ENCODE results near the gene LONP2. TPM values are rescaled to one million over a fixed set of nuclear protein-coding genes. Genes with fewer than 3 reads are reported as not detected.

The LONP2 gene
- total RNA-seq, 2 experiments from 2014 or later: 77.2 to 81.0 TPM

DNA sequence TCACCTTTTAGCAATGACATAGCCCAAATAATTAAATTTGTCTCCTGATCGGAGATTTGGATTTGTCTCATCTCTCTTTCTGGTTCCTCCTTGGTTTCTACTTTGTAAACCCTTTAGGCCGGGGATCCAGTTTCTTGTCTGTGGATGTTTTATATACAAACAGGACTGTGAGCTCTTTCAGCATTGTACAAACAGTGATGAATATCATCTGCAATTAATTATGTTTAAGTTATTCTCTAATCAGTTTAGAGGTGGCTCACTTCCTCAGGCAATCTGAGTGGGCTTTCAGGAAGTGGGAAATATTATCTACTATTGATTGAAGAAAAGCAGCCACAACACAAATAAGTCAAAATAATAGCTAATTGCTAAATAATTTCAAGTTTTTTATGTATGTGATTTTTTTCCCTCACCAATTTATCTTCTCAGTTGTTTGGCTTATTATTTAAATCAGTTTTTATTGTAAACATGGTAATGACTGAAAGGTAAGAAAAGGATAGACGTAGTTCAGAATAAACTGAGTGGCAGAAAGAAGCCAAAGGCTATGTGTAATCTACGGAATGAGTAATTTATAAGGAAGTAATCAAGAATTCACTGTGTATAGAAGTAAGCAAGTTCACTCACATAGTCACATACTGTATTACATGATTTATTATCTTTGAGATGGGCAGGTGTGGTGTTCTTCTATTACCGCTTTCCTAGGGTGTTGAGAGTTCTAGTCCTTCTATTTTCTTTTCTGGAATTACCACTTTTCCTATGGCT lies 6.6 kb downstream of the LONP2 start:
- ChIA-PET CTCF (interaction anchor here (1.6 kb wide), 1 partner anchor 18 kb away, joined by 3 read pairs; no protein-coding TSS in a partner anchor), POLR2A (no interaction called here)
- H3K9me3 ChIP-seq (ENCODE audit: control insufficient read depth in 1 of 2, insufficient read depth in 1 of 2, low read length in 2 of 2): no peaks in the 10 kb centered on the region
- H3K36me3 ChIP-seq (ENCODE audit: insufficient read depth, low read length): peaks cover 33% of the 10 kb centered on the region
- intact Hi-C loops (cut with DNase I, micrococcal nuclease): no loop called here
- H3K27me3 ChIP-seq (ENCODE audit: control insufficient read depth in 1 of 2, insufficient read depth in 2 of 2, low read length in 2 of 2): no peaks in the 10 kb centered on the region
- ATAC-seq (ENCODE audit: poor library complexity) (no peak), DNase-seq (no peak)
- H3K4me3 Mint-ChIP-seq: no peak overlapping the region
- no peak overlapping the region for H3K27ac ChIP-seq (ENCODE audit: low read depth in 1 of 2, low read length in 2 of 2)
- no peaks in the 10 kb centered on the region for H3K9me3 Mint-ChIP-seq
- no peaks in the 10 kb centered on the region for H3K27me3 Mint-ChIP-seq
- TF ChIP-seq, protein P1, sequence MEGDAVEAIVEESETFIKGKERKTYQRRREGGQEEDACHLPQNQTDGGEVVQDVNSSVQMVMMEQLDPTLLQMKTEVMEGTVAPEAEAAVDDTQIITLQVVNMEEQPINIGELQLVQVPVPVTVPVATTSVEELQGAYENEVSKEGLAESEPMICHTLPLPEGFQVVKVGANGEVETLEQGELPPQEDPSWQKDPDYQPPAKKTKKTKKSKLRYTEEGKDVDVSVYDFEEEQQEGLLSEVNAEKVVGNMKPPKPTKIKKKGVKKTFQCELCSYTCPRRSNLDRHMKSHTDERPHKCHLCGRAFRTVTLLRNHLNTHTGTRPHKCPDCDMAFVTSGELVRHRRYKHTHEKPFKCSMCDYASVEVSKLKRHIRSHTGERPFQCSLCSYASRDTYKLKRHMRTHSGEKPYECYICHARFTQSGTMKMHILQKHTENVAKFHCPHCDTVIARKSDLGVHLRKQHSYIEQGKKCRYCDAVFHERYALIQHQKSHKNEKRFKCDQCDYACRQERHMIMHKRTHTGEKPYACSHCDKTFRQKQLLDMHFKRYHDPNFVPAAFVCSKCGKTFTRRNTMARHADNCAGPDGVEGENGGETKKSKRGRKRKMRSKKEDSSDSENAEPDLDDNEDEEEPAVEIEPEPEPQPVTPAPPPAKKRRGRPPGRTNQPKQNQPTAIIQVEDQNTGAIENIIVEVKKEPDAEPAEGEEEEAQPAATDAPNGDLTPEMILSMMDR (IDR thresholded peaks at IDR 0.05): no peak
- peaks cover 79% of the 10 kb centered on the region for H3K4me1 Mint-ChIP-seq (ENCODE audit: low read depth)
- H3K27ac Mint-ChIP-seq: no peak overlapping the region
- H3K36me3 Mint-ChIP-seq (ENCODE audit: low read depth): peaks cover 59% of the 10 kb centered on the region
- H3K4me3 ChIP-seq (ENCODE audit: low read length): no peak overlapping the region
- peaks cover 27% of the 10 kb centered on the region for H3K4me1 ChIP-seq (ENCODE audit: insufficient read depth, low read length)

DNA sequence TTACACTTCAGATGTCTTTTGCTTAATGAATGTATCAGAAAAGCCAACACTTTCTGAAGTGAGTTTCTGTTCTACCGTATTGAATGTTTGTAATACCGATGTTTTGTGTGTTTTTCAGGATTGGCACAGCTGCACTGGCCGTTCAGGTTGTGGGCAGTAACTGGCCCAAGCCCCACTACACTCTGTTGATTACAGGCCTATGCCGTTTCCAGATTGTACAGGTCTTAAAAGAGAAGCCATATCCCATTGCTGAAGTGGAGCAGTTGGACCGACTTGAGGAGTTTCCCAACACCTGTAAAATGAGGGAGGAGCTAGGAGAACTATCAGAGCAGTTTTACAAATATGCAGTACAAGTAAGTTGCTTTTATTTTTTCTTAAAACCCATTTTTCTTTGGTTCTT lies 7.9 kb downstream of the LONP2 start:
- Histone ChIP-seq H3K9me3 (ENCODE audit: control insufficient read depth in 1 of 2, insufficient read depth in 1 of 2, low read length in 2 of 2) (no peaks in the 10 kb centered on the region), H3K27ac (ENCODE audit: low read depth in 1 of 2, low read length in 2 of 2) (no peak overlapping the region), H3K4me1 (ENCODE audit: insufficient read depth, low read length) (peaks cover 16% of the 10 kb centered on the region), H3K36me3 (ENCODE audit: insufficient read depth, low read length) (peaks cover 42% of the 10 kb centered on the region), H3K27me3 (ENCODE audit: control insufficient read depth in 1 of 2, insufficient read depth in 2 of 2, low read length in 2 of 2) (no peaks in the 10 kb centered on the region), H3K4me3 (ENCODE audit: low read length) (no peak overlapping the region)
- ChIA-PET POLR2A (interaction anchor here (1.2 kb wide), 1 partner anchor 9 kb away, joined by 3 read pairs; no protein-coding TSS in a partner anchor), CTCF (interaction anchor here (0.6 to 1.6 kb wide), 3 partner anchors 11 to 1464 kb away, joined by 3 to 5 read pairs (median 3); no protein-coding TSS in a partner anchor)
- ATAC-seq (ENCODE audit: poor library complexity): no peak
- H3K27ac Mint-ChIP-seq: no peak overlapping the region
- no peak for DNase-seq
- peaks cover 66% of the 10 kb centered on the region for H3K4me1 Mint-ChIP-seq (ENCODE audit: low read depth)
- H3K27me3 Mint-ChIP-seq: no peaks in the 10 kb centered on the region
- H3K36me3 Mint-ChIP-seq (ENCODE audit: low read depth): peaks cover 64% of the 10 kb centered on the region
- no peak overlapping the region for H3K4me3 Mint-ChIP-seq
- intact Hi-C loops (cut with DNase I, micrococcal nuclease): no loop called here
- TF ChIP-seq, protein P1 (IDR thresholded peaks at IDR 0.05): no peak
- no peaks in the 10 kb centered on the region for H3K9me3 Mint-ChIP-seq

DNA sequence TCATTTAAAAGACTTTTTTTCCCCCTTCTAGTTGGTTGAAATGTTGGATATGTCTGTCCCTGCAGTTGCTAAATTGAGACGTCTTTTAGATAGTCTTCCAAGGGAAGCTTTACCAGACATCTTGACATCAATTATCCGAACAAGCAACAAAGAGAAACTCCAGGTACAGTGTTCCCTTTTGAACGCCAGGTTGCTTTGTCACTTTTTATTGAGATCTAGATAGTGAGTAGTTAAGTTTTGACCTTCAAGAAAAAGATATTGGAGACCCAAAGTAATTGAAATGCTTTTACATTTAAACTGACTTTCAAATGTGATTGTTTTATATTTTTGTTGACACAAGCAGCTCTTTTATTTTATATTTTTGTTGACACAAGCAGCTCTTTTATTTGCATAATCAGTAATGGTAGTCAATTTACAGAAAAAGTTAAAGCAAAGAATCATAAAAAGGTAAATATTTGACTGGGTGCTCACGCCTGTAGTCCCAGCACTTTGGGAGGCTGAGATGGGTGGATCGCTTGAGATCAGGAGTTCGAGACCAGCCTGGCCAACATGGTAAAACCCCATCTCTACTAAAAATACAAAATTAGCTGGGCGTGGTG lies 12.6 kb downstream of the LONP2 start:
- ChIA-PET CTCF (no interaction called here), POLR2A (no interaction called here)
- no peaks in the 10 kb centered on the region for H3K27me3 ChIP-seq (ENCODE audit: control insufficient read depth in 1 of 2, insufficient read depth in 2 of 2, low read length in 2 of 2)
- H3K27ac Mint-ChIP-seq: no peak overlapping the region
- no peaks in the 10 kb centered on the region for H3K9me3 ChIP-seq (ENCODE audit: control insufficient read depth in 1 of 2, insufficient read depth in 1 of 2, low read length in 2 of 2)
- H3K36me3 Mint-ChIP-seq (ENCODE audit: low read depth): peaks cover 91% of the 10 kb centered on the region
- intact Hi-C loops (cut with DNase I, micrococcal nuclease): no loop called here
- no peak overlapping the region for H3K4me3 ChIP-seq (ENCODE audit: low read length)
- H3K9me3 Mint-ChIP-seq: no peaks in the 10 kb centered on the region
- ATAC-seq (ENCODE audit: poor library complexity) (no peak), DNase-seq (no peak)
- TF ChIP-seq, protein P1 (IDR thresholded peaks at IDR 0.05): no peak
- H3K4me1 ChIP-seq (ENCODE audit: insufficient read depth, low read length): no peaks in the 10 kb centered on the region
- peaks cover 34% of the 10 kb centered on the region for H3K4me1 Mint-ChIP-seq (ENCODE audit: low read depth)
- no peak overlapping the region for H3K27ac ChIP-seq (ENCODE audit: low read depth in 1 of 2, low read length in 2 of 2)
- no peaks in the 10 kb centered on the region for H3K27me3 Mint-ChIP-seq
- no peak overlapping the region for H3K4me3 Mint-ChIP-seq
- peaks cover 77% of the 10 kb centered on the region for H3K36me3 ChIP-seq (ENCODE audit: insufficient read depth, low read length)
